Measurements from ENCODE around the gene P2RX7. TPM values are rescaled to one million over a fixed set of nuclear protein-coding genes. Genes with fewer than 3 reads are reported as not detected.

The P2RX7 gene
- polyA plus RNA-seq, 1 experiment, result 0.48 TPM

- Histone ChIP-seq H3K27me3 (ENCODE audit: control insufficient read depth, insufficient read depth, low read length) (peaks cover 2% of the 10 kb centered on the region), H3K27ac (ENCODE audit: low read depth, low read length) (no peak overlapping the region), H3K9me3 (ENCODE audit: control insufficient read depth, insufficient read depth, low read length) (no peaks in the 10 kb centered on the region), H3K4me3 (ENCODE audit: low read depth, low read length) (no peak overlapping the region)
- ChIA-PET POLR2A (no interaction called here), CTCF (no interaction called here)
- no peak for DNase-seq (ENCODE audit: low read depth, low spot score)
- no peak for TF ChIP-seq CTCF (IDR thresholded peaks at IDR 0.05; ENCODE audit: low read depth, low read length)
These were observed 42.9 kb downstream of the P2RX7 start for GRCh38 chr12:121175383-121176119.

- ChIA-PET POLR2A (no interaction called here), CTCF (interaction anchor here (0.5 to 0.7 kb wide), 2 partner anchors 23 to 117 kb away, joined by 3 read pairs; no protein-coding TSS in a partner anchor)
- no peak for TF ChIP-seq CTCF (IDR thresholded peaks at IDR 0.05; ENCODE audit: low read depth, low read length)
- Histone ChIP-seq H3K4me3 (ENCODE audit: low read depth, low read length) (no peak overlapping the region), H3K27me3 (ENCODE audit: control insufficient read depth, insufficient read depth, low read length) (peaks cover 2% of the 10 kb centered on the region), H3K9me3 (ENCODE audit: control insufficient read depth, insufficient read depth, low read length) (peaks cover 7% of the 10 kb centered on the region), H3K27ac (ENCODE audit: low read depth, low read length) (no peak overlapping the region)
- no peak for DNase-seq (ENCODE audit: low read depth, low spot score)
These were observed 44.3 kb downstream of the P2RX7 start for GRCh38 chr12:121176826-121177529.

GRCh38 chr12:121181181-121181580 is 48.5 kb downstream of the P2RX7 start:
- Histone ChIP-seq H3K27ac (ENCODE audit: low read depth, low read length) (no peak overlapping the region), H3K27me3 (ENCODE audit: control insufficient read depth, insufficient read depth, low read length) (no peaks in the 10 kb centered on the region), H3K9me3 (ENCODE audit: control insufficient read depth, insufficient read depth, low read length) (peaks cover 7% of the 10 kb centered on the region), H3K4me3 (ENCODE audit: low read depth, low read length) (no peak overlapping the region)
- DNase-seq (ENCODE audit: low read depth, low spot score), result no peak
- no peak for TF ChIP-seq CTCF (IDR thresholded peaks at IDR 0.05; ENCODE audit: low read depth, low read length)
- POLR2A ChIA-PET, result no interaction called here
- CTCF ChIA-PET, result no interaction called here

GRCh38 chr12:121182222-121182893 is 49.7 kb downstream of the P2RX7 start:
- DNase-seq (ENCODE audit: low read depth, low spot score), result no peak
- Histone ChIP-seq H3K27me3 (ENCODE audit: control insufficient read depth, insufficient read depth, low read length) (no peaks in the 10 kb centered on the region), H3K27ac (ENCODE audit: low read depth, low read length) (no peak overlapping the region), H3K9me3 (ENCODE audit: control insufficient read depth, insufficient read depth, low read length) (peaks cover 7% of the 10 kb centered on the region), H3K4me3 (ENCODE audit: low read depth, low read length) (no peak overlapping the region)
- POLR2A ChIA-PET, result no interaction called here
- CTCF ChIA-PET, result interaction anchor here (0.6 kb wide), 1 partner anchor 261 kb away, joined by 3 read pairs; no protein-coding TSS in a partner anchor
- no peak for TF ChIP-seq CTCF (IDR thresholded peaks at IDR 0.05; ENCODE audit: low read depth, low read length)

- Histone ChIP-seq H3K27me3 (ENCODE audit: control insufficient read depth, insufficient read depth, low read length) (no peaks in the 10 kb centered on the region), H3K27ac (ENCODE audit: low read depth, low read length) (no peak overlapping the region), H3K9me3 (ENCODE audit: control insufficient read depth, insufficient read depth, low read length) (peaks cover 7% of the 10 kb centered on the region), H3K4me3 (ENCODE audit: low read depth, low read length) (no peak overlapping the region)
- no peak for DNase-seq (ENCODE audit: low read depth, low spot score)
- CTCF ChIA-PET, result no interaction called here
- POLR2A ChIA-PET, result no interaction called here
- TF ChIP-seq CTCF (IDR thresholded peaks at IDR 0.05; ENCODE audit: low read depth, low read length), result no peak
These were observed 51.7 kb downstream of the P2RX7 start for GRCh38 chr12:121184425-121184824.

All from AG04450 (cell line).